Vagina (tissue), 2 donors: ENCODE measurements around the gene UBXN1. TPM values are rescaled to one million over a fixed set of nuclear protein-coding genes. Genes with fewer than 3 reads are reported as not detected.
A peak's percentile ranks its signal among the peaks of the same experiment; 100 is the strongest.

Experiments used
- DNase-seq, 2 donors: peaks; one replicate each; pipeline ENCODE4 v3.0.0-alpha.2; 2017; ENCODE audit errors: extremely low spot score in 2 of 2
- H3K27ac ChIP-seq: fragments of 200-600 bp; sonication (generic); one replicate; pipeline ENCODE4 v1.5.1; 2019
- H3K27me3 ChIP-seq: fragments of 200-600 bp; sonication (generic); one replicate; pipeline ENCODE4 v1.5.1; 2019
- H3K36me3 ChIP-seq, 2 donors: fragments of 200-600 bp; sonication (generic); one replicate each; pipeline ENCODE4 v1.5.1; 2017 to 2019
- H3K4me1 ChIP-seq: fragments of 200-600 bp; sonication (generic); one replicate; pipeline ENCODE4 v1.5.1; 2019
- H3K4me3 ChIP-seq, 2 donors: fragments of 200-600 bp; sonication (generic); 1 replicate in 1 of 2; 2 replicates in 1 of 2; pipeline ENCODE4 v1.5.1; 2016 to 2019
- H3K9me3 ChIP-seq: fragments of 200-600 bp; sonication (generic); one replicate; pipeline ENCODE4 v1.5.1; 2019
- CTCF ChIP-seq, 3 experiments: fragments of 450-650 bp in 2 of 3; fragments of 200-600 bp in 1 of 3; sonication (generic) in 1 of 3; IDR thresholded peaks; one replicate each; pipeline ENCODE4 v1.5.1; 2017 to 2019; ENCODE audit warnings: antibody characterized with exemption in 3 of 3, mild to moderate bottlenecking in 2 of 3, moderate library complexity in 2 of 3
- POLR2A ChIP-seq, 2 donors: fragments of 450-650 bp; IDR thresholded peaks; one replicate each; pipeline ENCODE4 v1.6.1; 2017; ENCODE audit warnings: antibody characterized with exemption in 2 of 2, mild to moderate bottlenecking in 2 of 2, moderate library complexity in 2 of 2
- POLR2AphosphoS5 ChIP-seq, 2 donors: sonication (generic); formaldehyde crosslinking; IDR thresholded peaks; one replicate each; pipeline ENCODE4 v1.9.0; 2017; ENCODE audit warnings: antibody characterized with exemption in 2 of 2, mild to moderate bottlenecking in 2 of 2, low read depth in 1 of 2; ENCODE audit not compliant: insufficient read depth in 1 of 2
- intact Hi-C: fragments of 100-400 bp; cut with DNase I; formaldehyde crosslinking; loops from one replicate; pipeline ENCODE4 v1.15.1; 2023
- total RNA-seq: library from RNA; depleted of rRNA; stranded (reverse); fragments of >200 nt; gene quantifications from one replicate; pipeline ENCODE4 v1.2.3, GENCODE V29; 2016

The UBXN1 gene, protein sequence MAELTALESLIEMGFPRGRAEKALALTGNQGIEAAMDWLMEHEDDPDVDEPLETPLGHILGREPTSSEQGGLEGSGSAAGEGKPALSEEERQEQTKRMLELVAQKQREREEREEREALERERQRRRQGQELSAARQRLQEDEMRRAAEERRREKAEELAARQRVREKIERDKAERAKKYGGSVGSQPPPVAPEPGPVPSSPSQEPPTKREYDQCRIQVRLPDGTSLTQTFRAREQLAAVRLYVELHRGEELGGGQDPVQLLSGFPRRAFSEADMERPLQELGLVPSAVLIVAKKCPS
- 216 TPM for total RNA-seq

DNA sequence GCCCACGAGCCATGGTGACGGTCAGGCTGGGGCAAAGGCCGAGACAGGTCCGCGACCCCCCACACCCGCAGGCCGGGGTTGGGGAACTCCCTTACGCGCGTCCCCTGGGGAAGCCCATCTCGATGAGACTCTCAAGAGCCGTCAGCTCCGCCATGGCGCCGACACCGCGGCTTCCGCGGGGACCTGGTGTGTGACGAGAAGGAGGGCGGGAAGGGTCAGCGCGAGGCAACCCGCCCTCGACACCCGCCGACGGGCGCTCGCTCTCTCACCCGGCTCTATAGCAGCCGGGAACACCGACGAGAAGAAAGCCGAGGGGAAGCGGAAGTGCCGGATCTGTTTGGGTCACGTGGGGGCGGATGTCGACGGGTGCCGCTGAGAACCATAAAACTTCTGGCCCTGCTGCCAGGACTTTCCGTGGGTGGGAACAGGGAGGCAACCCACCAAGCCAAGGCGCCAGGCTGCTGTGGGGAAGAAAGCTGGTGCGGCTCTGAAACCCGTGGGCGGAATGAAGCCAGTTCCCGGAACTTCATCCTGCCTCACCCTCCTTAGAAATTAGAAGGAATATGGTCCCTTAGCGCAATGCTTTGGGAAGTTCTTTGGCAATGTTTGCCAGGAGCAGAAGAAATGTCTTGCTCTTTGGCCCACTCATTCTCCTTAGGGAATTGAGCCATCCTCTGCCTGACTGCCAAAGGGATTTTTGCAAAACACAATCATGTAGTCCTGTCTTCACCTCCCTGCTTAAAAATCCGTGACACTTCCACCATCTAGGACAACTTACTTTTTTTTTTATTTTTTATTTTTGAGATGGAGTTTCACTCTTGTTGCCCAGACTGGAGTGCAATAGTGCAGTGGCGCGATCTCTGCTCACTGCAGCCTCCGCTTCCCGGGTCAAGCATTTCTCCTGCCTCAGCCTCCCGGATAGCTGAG is at the start of gene UBXN1:
TSS of gene UBXN1 (minus strand) at position 304 of the 927 bp plus-strand sequence. CDS start at position 154, 150 bp downstream.
- Histone ChIP-seq H3K27ac (peak within 1 kb of the TSS; percentile 86), H3K4me3 (peak within 1 kb of the TSS; percentile 95 to 98), H3K9me3 (no peaks in the 10 kb centered on the region), H3K27me3 (no peaks in the 10 kb centered on the region), H3K4me1 (peaks cover 38% of the 10 kb centered on the region), H3K36me3 (peaks cover 0 to 27% of the 10 kb centered on the region in 2 donors)
- peak in 1 of 2 donors; percentile 96 for DNase-seq
- intact Hi-C loops = no loop called here
- TF ChIP-seq POLR2A (IDR thresholded peaks at IDR 0.05) (no peak), POLR2AphosphoS5 (IDR thresholded peaks at IDR 0.05; ENCODE audit: insufficient read depth in 1 of 2, low read depth in 1 of 2) (peak; percentile 95 to 96)

DNA sequence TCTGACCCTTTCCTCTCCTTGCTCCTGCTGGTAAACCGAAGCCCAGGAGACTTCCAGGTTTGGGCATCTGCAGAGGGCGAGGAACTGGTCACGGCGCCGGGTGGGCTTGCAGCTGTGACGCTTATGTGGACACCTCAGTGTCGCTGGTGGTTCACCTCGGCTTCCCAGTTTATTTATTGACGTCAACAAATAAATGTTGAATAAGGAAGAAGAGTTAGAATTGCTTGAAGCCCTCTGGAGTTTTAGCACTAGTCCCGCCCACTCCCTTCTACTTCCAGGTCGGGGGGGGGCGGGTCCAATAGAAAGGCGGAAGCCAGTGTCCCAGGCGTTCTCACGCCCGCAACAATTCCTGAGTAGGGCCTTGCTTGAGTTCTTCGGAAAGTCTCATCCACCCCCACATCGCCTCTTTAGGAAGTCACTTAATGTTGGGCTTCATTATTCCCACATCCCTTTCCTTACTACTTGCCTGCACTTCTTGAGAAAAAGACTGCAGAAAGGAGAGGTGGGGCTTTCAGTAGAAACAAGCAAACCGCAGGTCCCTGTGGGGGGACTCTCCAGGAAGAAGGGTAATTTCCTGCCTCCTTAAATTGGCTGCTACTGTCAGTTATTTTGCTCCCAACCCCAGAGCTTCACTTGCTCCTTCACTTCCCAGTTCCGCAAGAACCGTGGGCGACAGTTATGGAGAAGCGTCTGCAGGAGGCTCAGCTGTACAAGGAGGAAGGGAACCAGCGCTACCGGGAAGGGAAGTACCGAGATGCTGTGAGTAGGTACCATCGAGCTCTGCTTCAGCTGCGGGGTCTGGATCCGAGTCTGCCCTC is 49.5 kb upstream of the UBXN1 start, which contains the start of gene TTC9C:
TSS of gene TTC9C (plus strand) at position 316 of the 818 bp plus-strand sequence. CDS start at position 679, 363 bp downstream.
- no peaks in the 10 kb centered on the region for H3K27me3 ChIP-seq
- peak within 1 kb of the TSS; percentile 93 for H3K27ac ChIP-seq
- peak in 1 of 2 donors; percentile 96 for DNase-seq
- peaks cover 0 to 16% of the 10 kb centered on the region in 2 donors for H3K36me3 ChIP-seq
- no peaks in the 10 kb centered on the region for H3K9me3 ChIP-seq
- H3K4me1 ChIP-seq = peaks cover 57% of the 10 kb centered on the region
- peak in 1 of 2 donors; percentile 77 for TF ChIP-seq POLR2A (IDR thresholded peaks at IDR 0.05)
- peak; percentile 74 to 79 for TF ChIP-seq POLR2AphosphoS5 (IDR thresholded peaks at IDR 0.05; ENCODE audit: insufficient read depth in 1 of 2, low read depth in 1 of 2)
- peak in 1 of 3 experiments; percentile 2 for TF ChIP-seq CTCF (IDR thresholded peaks at IDR 0.05)
- H3K4me3 ChIP-seq = peak within 1 kb of the TSS; percentile 71 to 90
- intact Hi-C loops = loop anchor here (5.0 kb wide), 1 partner anchor 44 kb away; the partner anchor contains the start of gene TAF6L

- no peak for DNase-seq
- H3K27ac ChIP-seq = peak overlapping the region; percentile 93
- no peaks in the 10 kb centered on the region for H3K27me3 ChIP-seq
- intact Hi-C loops = loop anchor here (5.0 kb wide), 1 partner anchor 44 kb away; the partner anchor contains the start of gene TAF6L
- peaks cover 58% of the 10 kb centered on the region for H3K4me1 ChIP-seq
- no peaks in the 10 kb centered on the region for H3K9me3 ChIP-seq
- TF ChIP-seq CTCF (IDR thresholded peaks at IDR 0.05) = no peak
- no peak for TF ChIP-seq POLR2AphosphoS5 (IDR thresholded peaks at IDR 0.05; ENCODE audit: insufficient read depth in 1 of 2, low read depth in 1 of 2)
- TF ChIP-seq POLR2A (IDR thresholded peaks at IDR 0.05) = no peak
- H3K4me3 ChIP-seq = peak overlapping the region; percentile 71 to 90
- peaks cover 0 to 18% of the 10 kb centered on the region in 2 donors for H3K36me3 ChIP-seq
Measured at GRCh38 chr11:62727872-62728170, 48.9 kb upstream of the UBXN1 start.

GRCh38 chr11:62727165-62727871 is 48.4 kb upstream of the UBXN1 start, which contains the start of gene HNRNPUL2:
HNRNPUL2 (minus strand) TSS chr11:62727457; CDS start chr11:62727156, 301 bp downstream.
- Histone ChIP-seq H3K27me3 (no peaks in the 10 kb centered on the region), H3K36me3 (peaks cover 3 to 18% of the 10 kb centered on the region in 2 donors), H3K4me3 (peak within 1 kb of the TSS; percentile 71 to 90), H3K27ac (peak within 1 kb of the TSS; percentile 93), H3K4me1 (peaks cover 58% of the 10 kb centered on the region), H3K9me3 (no peaks in the 10 kb centered on the region)
- intact Hi-C loops = loop anchor here (5.0 kb wide), 1 partner anchor 45 kb away; the partner anchor contains the start of gene TAF6L
- DNase-seq = peak in 1 of 2 donors; percentile 98
- TF ChIP-seq POLR2A (IDR thresholded peaks at IDR 0.05) (peak in 1 of 2 donors; percentile 88), CTCF (IDR thresholded peaks at IDR 0.05) (no peak), POLR2AphosphoS5 (IDR thresholded peaks at IDR 0.05; ENCODE audit: insufficient read depth in 1 of 2, low read depth in 1 of 2) (peak; percentile 77 to 97)
